HG03108 (cell line): ENCODE results near the gene AIFM1.
"Not testable (repeated sequence)": the region's sequence is repeated elsewhere in the genome, so short reads cannot be mapped to it uniquely, and the experiment has no call there.

ENCODE experiments used
- ATAC-seq: cut with Tn5 transposase; IDR thresholded peaks from one replicate; pipeline ENCODE4 v1.9.1; 2021; ENCODE audit warnings: moderate library complexity; ENCODE audit not compliant: unreplicated experiment

Gene AIFM1

GRCh38 chrX:130119312-130119898 lies 46.2 kb downstream of the AIFM1 start:
- no peak for ATAC-seq

DNA sequence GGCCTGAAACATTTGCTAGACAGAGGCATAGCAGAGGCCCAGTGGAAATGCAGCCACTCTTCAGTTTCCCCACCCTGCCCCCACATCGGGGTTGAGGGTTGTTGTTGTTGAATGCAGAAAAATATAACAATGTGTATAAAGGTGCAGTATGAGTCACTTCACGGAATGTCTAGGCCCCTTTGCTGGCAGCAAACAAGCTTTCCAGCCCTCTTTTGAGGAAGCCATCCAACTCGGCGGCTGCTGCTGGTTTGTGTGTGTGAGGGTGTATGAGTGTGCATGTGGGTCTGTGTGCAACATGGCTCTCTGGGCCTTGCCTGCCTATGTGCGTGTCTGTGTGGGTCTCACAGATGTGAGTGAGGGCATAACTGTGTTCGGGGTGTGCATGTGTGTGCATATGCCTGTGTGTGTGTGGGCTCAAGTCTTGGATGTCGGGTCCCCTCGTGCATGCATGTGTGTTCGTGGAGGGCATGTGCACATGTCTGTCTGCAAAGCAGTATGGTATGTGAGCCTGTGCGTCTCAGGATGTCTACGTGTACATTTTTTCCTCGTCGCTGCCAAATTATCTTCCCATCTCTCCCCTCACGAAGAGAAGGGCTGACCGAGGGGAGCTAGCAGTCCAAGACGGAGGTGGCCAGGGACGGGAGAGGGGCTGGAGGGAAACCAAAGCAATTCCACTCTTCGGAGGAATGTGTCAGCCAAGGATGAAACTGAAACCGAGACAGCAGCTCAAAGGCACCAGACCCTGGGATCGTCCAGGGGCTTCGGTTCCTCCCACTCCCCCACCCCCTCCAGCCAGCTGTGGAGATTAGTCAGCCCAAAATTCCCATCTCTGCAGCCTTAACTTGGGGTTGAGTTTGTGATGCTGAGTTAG lies 47.0 kb downstream of the AIFM1 start:
- no peak for ATAC-seq

DNA sequence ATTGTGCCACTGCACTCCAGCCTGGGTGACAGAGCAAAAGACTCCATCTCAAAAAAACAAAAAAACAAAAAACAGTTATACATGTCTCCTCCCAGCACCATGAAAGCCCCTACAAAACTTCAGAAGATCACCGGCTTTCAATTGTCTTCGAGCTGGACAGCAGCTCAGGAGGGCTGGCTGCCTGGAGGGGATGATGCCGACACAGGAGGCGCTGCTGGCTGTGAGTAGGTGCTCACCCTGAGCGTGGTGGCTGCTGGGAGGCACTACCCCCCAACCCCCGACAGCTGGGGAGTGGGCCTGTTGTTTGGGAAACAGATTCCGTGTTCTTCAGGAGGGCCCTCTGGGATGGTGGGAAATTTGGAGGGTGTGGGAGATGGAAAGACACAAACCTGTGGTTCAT lies 48.5 kb downstream of the AIFM1 start:
- no peak for ATAC-seq

- ATAC-seq: not testable (repeated sequence)
Measured at GRCh38 chrX:130115119-130115885, 50.3 kb downstream of the AIFM1 start.

DNA sequence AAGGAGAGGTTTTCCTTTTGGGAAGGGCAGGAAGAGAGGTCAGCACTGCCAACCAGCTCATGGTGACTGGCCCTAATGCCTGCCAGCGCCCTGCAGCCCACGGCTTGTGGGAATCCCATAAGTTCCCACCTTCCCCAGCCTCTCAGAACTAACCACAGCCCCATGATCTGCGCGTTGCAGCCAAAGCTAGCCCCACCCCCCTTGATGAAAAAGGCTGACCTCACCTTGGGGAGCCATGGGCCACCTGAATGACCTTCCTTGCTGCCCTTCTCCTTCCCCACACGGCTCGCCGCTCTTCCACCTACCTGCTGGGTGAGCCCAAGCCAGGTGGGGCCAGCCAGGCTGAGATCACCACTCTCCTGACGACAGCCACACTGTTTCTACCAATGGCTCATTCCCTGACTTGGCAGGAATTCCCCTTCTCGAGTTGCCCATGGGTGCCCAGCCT lies 51.5 kb downstream of the AIFM1 start:
- no peak for ATAC-seq

- no peak for ATAC-seq
Measured at GRCh38 chrX:130111220-130112154, 54.2 kb downstream of the AIFM1 start.

- ATAC-seq: peak; percentile 31
Measured at GRCh38 chrX:130110379-130111219, 55.0 kb downstream of the AIFM1 start, which contains the start of gene ELF4. TSS of gene ELF4 (minus strand) at chrX:130110497. CDS start at chrX:130081330, 29,167 bp downstream.

DNA sequence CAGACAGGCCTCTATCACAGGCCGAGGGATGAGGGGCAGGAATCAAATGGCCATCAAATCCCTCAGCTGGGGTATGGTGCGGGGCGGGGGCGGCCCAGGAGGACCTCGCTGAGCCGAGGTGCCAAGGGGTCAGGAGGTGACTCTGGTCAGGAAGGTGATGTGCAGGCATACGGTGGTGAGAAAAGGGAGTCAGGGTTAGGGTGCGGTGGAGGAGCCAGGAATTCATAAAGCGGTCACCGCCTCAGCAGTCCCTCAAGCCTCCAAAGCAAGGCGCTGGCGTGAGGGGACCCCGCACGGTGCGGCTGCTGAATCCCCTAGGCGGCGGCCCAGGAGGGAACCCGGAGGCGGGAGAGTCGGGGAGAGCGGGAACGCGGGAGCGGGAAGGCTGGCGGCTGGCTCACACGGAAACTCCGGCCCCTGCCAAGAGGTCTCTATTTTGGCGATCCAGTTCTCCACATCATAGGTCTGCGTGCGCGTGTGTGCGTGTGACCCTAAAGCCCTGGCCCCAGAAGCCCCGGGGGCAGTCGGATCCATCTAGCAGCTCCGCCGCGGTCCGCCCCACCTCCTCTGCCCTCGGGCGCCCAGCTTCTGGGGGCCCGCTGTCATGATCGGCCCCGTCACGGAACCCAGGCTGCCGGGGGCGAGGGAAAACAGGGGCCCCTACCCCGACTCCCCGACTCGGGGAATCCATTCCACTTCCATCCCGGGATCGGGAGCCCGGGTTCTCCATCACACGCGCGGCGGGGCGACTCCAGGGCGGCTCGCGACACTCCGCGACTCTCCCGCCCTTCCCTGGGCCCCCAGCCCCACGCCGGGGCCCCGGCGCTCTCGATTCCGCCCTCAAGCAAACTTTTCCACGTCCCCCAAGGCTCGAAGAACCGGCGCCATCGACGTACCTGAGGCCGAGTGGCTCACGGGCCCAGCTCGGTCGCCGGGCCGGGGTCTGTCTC lies 55.9 kb downstream of the AIFM1 start:
- ATAC-seq: no peak

DNA sequence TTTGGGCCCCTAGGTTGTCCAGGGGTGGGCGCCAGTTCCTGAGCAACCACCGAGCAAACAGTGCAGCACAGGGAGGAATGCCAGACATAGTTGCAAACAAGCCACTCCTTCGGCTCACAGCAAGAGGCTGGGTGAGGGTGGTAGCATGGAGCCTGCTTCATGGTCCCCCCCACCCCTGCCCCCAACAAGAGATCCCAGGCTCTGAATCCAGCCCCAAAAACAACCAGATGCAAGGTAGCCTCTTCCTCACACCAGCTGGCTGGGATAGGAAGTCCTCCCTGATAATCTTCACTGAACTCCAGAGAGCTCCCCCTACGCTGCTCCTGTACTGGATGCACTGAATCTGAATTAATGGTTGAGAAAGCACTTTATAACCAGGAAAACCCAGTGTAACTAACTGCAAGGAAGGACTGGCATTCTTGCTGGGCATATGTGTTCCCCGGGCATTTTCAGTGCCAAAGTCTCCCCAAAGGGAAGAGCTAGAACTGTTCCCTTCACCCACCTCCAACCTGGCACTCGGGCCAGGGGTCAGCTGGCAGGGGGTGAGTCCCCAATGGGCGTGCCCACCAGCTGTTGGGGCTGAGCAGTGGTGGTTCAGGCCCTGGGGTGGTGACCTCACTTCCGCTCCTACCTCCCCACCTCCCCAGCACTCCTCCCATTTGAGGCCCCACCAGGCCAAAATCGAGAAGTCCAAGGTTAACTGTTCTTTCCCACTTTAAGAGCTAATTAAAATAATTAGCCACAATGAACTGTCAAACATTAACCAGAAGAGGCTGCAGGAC lies 56.8 kb downstream of the AIFM1 start:
- peak; percentile 62 for ATAC-seq

GRCh38 chrX:130106071-130106470 lies 59.6 kb downstream of the AIFM1 start:
- no peak for ATAC-seq

DNA sequence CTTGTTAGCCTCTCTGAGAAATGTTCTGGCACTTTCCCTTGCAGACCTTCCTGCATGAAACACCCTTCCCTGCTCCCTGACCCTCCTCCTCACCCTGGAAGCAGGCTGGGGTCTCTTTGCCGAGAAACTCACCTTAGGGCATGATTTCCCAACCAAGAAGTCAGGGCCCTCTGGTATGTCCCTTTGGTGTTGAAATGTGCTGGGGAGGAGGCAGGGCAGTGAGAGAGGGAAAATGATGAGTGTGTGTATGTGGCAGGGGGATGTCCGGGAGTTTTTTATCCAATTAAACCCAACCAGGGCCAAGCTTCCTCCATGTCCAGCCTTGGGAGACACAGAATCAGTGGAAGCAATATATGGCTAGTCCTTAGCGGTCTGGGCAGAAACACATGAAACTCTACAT lies 60.4 kb downstream of the AIFM1 start:
- ATAC-seq: no peak

- no peak for ATAC-seq
Measured at GRCh38 chrX:130103605-130104004, 62.0 kb downstream of the AIFM1 start.

DNA sequence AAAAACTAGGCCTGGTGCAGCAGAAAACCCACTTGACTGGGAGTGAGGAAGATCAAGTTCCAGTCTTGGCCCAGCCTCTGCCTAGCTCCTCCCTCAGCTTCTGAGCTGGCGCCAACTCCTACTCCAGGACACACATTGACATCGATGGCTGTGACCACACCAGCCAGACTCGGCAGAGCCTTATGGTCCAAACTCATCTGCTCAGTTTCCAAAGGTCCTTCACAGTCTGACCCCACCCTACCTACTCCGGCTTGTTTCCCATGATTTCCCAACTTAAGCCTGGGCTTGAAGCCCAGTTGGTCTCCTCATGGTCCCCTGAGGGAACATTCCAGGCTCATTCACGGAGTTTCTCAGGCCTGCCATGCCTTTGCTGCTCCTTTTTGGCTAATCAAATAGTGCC lies 65.5 kb downstream of the AIFM1 start:
- ATAC-seq: no peak

DNA sequence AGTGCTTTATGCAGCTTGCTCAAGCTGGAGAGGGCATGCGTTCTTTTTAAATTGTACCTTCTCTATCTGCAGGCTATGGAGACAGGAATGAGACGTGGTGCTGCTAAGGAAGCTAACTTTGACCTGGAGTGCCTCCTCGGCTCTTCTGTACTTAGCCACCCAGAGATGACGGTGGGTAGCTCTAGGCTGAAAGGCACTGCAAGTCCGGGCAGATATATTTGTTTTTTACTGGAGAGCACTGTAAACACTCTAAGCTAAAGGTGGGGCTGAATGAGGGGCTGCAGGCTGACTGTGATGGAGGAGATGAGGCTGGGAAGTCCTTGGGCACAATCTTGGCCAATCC lies 67.5 kb downstream of the AIFM1 start:
- ATAC-seq: no peak

DNA sequence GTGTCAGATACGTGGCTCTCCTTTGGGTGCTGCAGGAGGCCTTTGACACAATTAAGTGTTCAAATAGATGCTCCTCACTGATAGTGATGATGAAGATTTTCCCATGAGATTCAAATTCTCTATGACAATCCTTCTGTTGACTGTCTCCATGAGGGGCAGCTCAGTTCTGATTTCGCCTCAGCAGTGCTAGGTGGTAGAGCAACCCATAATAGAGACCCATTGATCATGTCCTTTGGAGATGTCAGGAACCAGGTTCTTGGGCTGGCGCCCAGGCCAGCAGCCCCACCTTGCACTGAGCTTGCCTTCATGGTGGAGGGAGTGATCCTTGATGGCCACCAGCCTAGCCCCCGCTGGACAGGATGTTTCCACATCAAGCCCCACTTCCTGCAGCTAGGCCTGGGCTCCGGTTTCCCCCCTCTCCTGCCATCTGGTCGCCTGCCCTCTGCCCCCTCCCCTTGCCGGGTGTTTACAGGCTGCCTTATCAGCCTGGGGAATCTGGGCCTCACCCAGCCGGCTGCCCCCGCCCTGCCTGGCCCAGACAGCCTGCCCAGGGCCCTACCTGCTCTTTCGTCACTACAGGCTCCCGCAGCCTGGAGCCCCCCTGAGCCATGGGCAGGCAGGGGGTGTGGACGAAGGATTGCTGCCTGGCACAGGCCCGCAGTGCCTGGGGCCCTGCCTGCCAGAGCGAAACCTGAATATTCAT lies 68.0 kb downstream of the AIFM1 start:
- ATAC-seq: no peak

DNA sequence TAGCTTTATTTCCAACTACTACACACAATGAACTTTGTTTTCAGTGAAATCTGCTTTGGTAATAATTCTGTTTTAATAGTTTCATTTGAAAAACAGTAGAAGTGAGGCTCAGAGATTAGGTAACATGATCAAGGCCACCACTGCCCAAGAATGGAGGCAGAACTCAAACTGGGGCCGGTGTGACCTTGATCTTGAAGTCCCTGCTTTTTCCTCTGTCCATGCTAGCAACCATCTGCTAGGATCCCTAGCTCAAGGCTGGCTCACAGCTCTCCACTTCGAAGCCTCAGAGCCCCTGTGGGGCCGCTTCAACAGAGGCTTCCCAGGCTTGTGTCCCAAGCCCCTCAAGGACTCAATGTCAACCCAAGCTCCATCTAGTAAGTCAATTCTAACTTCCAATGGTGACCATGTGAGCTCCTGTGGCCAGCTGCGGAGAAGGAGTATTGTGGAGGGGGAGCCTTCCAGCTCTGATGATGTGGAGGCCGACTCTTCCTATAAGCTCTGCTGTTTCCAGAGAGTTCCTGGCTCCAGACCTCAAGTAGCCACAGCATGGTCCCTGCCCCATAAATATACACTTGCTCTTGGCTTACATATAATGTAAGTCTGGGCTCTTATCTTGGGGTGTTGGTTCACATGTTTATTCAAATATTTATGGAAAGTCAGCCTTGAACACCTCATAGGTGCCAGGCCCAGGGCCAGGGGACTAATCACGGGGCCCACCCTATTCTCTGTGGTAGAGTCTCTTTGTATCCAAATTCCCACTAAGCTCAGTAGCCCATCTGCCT lies 70.2 kb downstream of the AIFM1 start:
- ATAC-seq: no peak
